Epithelial cell of esophagus (primary cell): ENCODE data around the gene TMEM14C.

Experiments used
- DNase-seq: peaks from one replicate; pipeline ENCODE4 v3.0.0; 2010; ENCODE audit warnings: low read depth
- H3K4me3 ChIP-seq: 2 replicates; pipeline ENCODE4 v1.5.1; 2011; ENCODE audit warnings: mild to moderate bottlenecking, low read length, control low read depth
- CTCF ChIP-seq: IDR thresholded peaks from 2 replicates; pipeline ENCODE4 v1.5.1; 2011; ENCODE audit warnings: low read depth, mild to moderate bottlenecking, low read length, control low read depth, inconsistent platforms; ENCODE audit not compliant: insufficient read depth; ENCODE audit errors: missing control alignments

TMEM14C gene

GRCh38 chr6:10685092-10685915 lies 37.6 kb upstream of the TMEM14C start:
- no peak for DNase-seq
- TF ChIP-seq CTCF = no peak
- H3K4me3 ChIP-seq = no peak overlapping the region

GRCh38 chr6:10686901-10687300 lies 36.0 kb upstream of the TMEM14C start:
- no peak for DNase-seq
- TF ChIP-seq CTCF = no peak
- no peak overlapping the region for H3K4me3 ChIP-seq

GRCh38 chr6:10687582-10687981 lies 35.3 kb upstream of the TMEM14C start:
- DNase-seq = no peak
- no peak overlapping the region for H3K4me3 ChIP-seq

GRCh38 chr6:10690651-10691445 lies 32.0 kb upstream of the TMEM14C start:
- no peak for TF ChIP-seq CTCF
- peak overlapping the region; percentile 0 for H3K4me3 ChIP-seq
- DNase-seq = peak; percentile 48

More at GRCh38 chr6:10687582-10687981, 35.3 kb upstream of the TMEM14C start:
- no peak for TF ChIP-seq CTCF

- peak overlapping the region; percentile 88 for H3K4me3 ChIP-seq
- no peak for TF ChIP-seq CTCF
- peak; percentile 71 for DNase-seq
Measured at GRCh38 chr6:10692965-10693538, 29.8 kb upstream of the TMEM14C start.

- H3K4me3 ChIP-seq = peak within 1 kb of the TSS; percentile 88
- TF ChIP-seq CTCF = no peak
- peak; percentile 95 for DNase-seq
Measured at GRCh38 chr6:10694302-10695085, 28.4 kb upstream of the TMEM14C start, which contains the start of the genes C6orf52 and PAK1IP1. Gene C6orf52, minus strand, starts transcription at chr6:10694616. Its CDS starts 7,066 bp downstream, at chr6:10687550. Gene PAK1IP1, plus strand, starts transcription at chr6:10694972. Its CDS starts 14 bp downstream, at chr6:10694986.
